ENCODE results near the gene PIGN.

DNA sequence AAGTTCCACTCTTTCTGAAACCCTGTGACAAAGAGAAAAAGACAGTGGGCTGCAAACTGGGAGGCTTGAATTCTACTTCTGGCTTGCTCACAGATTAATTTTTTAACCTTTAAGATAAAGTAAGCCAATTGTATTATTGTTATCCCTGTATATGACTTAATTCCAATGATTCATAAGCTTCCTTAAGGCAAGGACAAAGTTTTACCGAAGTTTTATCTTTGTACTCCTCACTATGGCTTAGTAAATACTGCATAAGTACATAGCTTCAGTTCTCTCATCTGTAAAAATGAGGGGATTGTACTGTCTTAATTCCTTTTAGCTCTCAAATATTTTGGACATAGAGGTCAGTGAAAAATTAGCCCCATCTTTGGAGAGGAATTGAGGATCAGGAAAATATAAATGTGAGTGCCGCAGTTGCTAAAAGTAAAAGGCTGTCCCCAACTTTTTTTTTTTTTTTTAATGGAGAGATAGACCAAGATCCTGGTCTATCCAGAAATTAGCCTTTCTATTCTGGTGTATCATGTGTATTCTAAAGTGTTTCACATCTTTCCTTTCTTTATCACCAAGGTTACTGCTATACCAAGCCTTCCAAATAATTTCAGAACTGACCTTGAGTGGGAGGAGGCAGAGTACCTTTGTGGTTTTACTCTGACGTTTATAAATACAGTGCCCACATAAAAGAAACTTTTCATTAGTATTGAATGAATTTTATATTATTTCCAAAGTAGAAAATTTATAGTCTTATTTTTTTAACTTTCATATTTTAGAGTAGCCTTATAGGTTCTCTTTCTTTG lies 13.5 kb upstream of the PIGN start:
- no peak for TF ChIP-seq POLR2AphosphoS5 (IDR thresholded peaks at IDR 0.05; ENCODE audit: borderline replicate concordance, low read depth, low read length)
- no peak for TF ChIP-seq EZH2 (IDR thresholded peaks at IDR 0.05)
